ENCODE measurements around the gene CBY1.

GRCh38 chr22:38717244-38717643 is 60.8 kb downstream of the CBY1 start:
- TF ChIP-seq CTCF (IDR thresholded peaks at IDR 0.05; ENCODE audit: low read depth, low read length, missing input control) (no peak), RAD21 (IDR thresholded peaks at IDR 0.05) (no peak), GABPA (IDR thresholded peaks at IDR 0.05 in 1 of 2, conservative IDR thresholded peaks at IDR 0.05 in 1 of 2) (no peak), REST (IDR thresholded peaks at IDR 0.05) (no peak), SP1 (IDR thresholded peaks at IDR 0.05) (no peak), YY1 (IDR thresholded peaks at IDR 0.05) (no peak), MAX (IDR thresholded peaks at IDR 0.05) (no peak), FOXA1 (IDR thresholded peaks at IDR 0.05) (no peak), EGR1 (IDR thresholded peaks at IDR 0.05; ENCODE audit: low read depth in 2 of 2) (no peak), ZBTB33 (IDR thresholded peaks at IDR 0.05) (no peak)
